SK-N-SH treated with all-trans-retinoic acid at 6 μM for 48 hours (cell line): Measurements from ENCODE around the gene AFM.

Experiments
- ATAC-seq: fragments of 200-7000 bp; cut with Tn5 transposase; 3 replicates; pipeline ENCODE4 v1.9.1; 2020; ENCODE audit warnings: mild to moderate bottlenecking, moderate library complexity
- ARNTL ChIP-seq: fragments of 450-650 bp; formaldehyde crosslinking; IDR thresholded peaks from 2 replicates; pipeline ENCODE4 v1.5.0; 2020; ENCODE audit warnings: low read depth, mild to moderate bottlenecking, moderate library complexity, borderline replicate concordance
- BACH2 ChIP-seq: fragments of 250-450 bp; sonication (Bioruptor Pico); IDR thresholded peaks from 2 replicates; pipeline ENCODE4 v1.9.0; 2021; ENCODE audit warnings: mild to moderate bottlenecking, borderline replicate concordance
- CREB5 ChIP-seq: fragments of 250-450 bp; sonication (Bioruptor Pico); IDR thresholded peaks from 2 replicates; pipeline ENCODE4 v1.5.1; 2020; ENCODE audit warnings: low read depth, mild to moderate bottlenecking, moderate library complexity
- CSDC2 ChIP-seq: fragments of 250-450 bp; sonication (Bioruptor Pico); IDR thresholded peaks from 2 replicates; pipeline ENCODE4 v1.5.0; 2020; ENCODE audit warnings: mild to moderate bottlenecking, moderate library complexity
- CSRNP3 ChIP-seq: fragments of 250-450 bp; sonication (Bioruptor Pico); IDR thresholded peaks from 2 replicates; pipeline ENCODE4 v1.5.1; 2021; ENCODE audit warnings: mild to moderate bottlenecking, moderate library complexity
- ESRRG ChIP-seq: fragments of 250-450 bp; sonication (Bioruptor Pico); IDR thresholded peaks from 2 replicates; pipeline ENCODE4 v1.6.1; 2021; ENCODE audit warnings: mild to moderate bottlenecking
- GLIS3 ChIP-seq: fragments of 250-450 bp; sonication (Bioruptor Pico); IDR thresholded peaks from 2 replicates; pipeline ENCODE4 v1.5.0; 2020; ENCODE audit warnings: mild to moderate bottlenecking, moderate library complexity
- ISL1 ChIP-seq: fragments of 250-450 bp; sonication (Bioruptor Pico); IDR thresholded peaks from 2 replicates; pipeline ENCODE4 v2.1.2; 2022; ENCODE audit warnings: mild to moderate bottlenecking, moderate library complexity
- PATZ1 ChIP-seq: fragments of 250-450 bp; sonication (Bioruptor Pico); IDR thresholded peaks from 2 replicates; pipeline ENCODE4 v1.8.0; 2020; ENCODE audit warnings: mild to moderate bottlenecking, moderate library complexity, borderline replicate concordance
- POU6F1 ChIP-seq: fragments of 250-450 bp; sonication (Bioruptor Pico); IDR thresholded peaks from 2 replicates; pipeline ENCODE4 v1.8.0; 2021; ENCODE audit warnings: low read depth, mild to moderate bottlenecking, moderate library complexity, borderline replicate concordance
- PPARA ChIP-seq: fragments of 250-450 bp; sonication (Bioruptor Pico); IDR thresholded peaks from 2 replicates; pipeline ENCODE4 v1.5.0; 2020; ENCODE audit warnings: mild to moderate bottlenecking, borderline replicate concordance
- RARB ChIP-seq: fragments of 250-450 bp; sonication (Bioruptor Pico); IDR thresholded peaks from 2 replicates; pipeline ENCODE4 v1.8.0; 2021; ENCODE audit warnings: mild to moderate bottlenecking, moderate library complexity
- SNAI2 ChIP-seq: fragments of 250-450 bp; sonication (Bioruptor Pico); IDR thresholded peaks from 2 replicates; pipeline ENCODE4 v1.5.0; 2020; ENCODE audit warnings: mild to moderate bottlenecking, moderate library complexity
- TCF4 ChIP-seq: fragments of 250-450 bp; sonication (Bioruptor Pico); IDR thresholded peaks from 2 replicates; pipeline ENCODE4 v1.8.0; 2021; ENCODE audit warnings: mild to moderate bottlenecking, moderate library complexity, borderline replicate concordance
- TOX ChIP-seq: fragments of 250-450 bp; sonication (Bioruptor Pico); IDR thresholded peaks from 2 replicates; pipeline ENCODE4 v1.8.0; 2021; ENCODE audit warnings: mild to moderate bottlenecking, moderate library complexity, borderline replicate concordance
- ZC3H10 ChIP-seq: fragments of 250-450 bp; sonication (Bioruptor Pico); IDR thresholded peaks from 2 replicates; pipeline ENCODE4 v1.5.1; 2021; ENCODE audit warnings: mild to moderate bottlenecking, moderate library complexity
- ZFP30 ChIP-seq: fragments of 450-650 bp; formaldehyde crosslinking; IDR thresholded peaks from 2 replicates; pipeline ENCODE4 v1.5.0; 2022; ENCODE audit warnings: mild to moderate bottlenecking, moderate library complexity
- ZNF565 ChIP-seq: fragments of 450-650 bp; formaldehyde crosslinking; conservative IDR thresholded peaks from 2 replicates; pipeline ENCODE4 v1.5.0; 2020; ENCODE audit warnings: low read depth, mild to moderate bottlenecking, moderate library complexity
- ZNF70 ChIP-seq: fragments of 450-650 bp; formaldehyde crosslinking; IDR thresholded peaks from 2 replicates; pipeline ENCODE4 v1.5.0; 2020; ENCODE audit warnings: mild to moderate bottlenecking, moderate library complexity
- ZNF8 ChIP-seq: fragments of 450-650 bp; formaldehyde crosslinking; IDR thresholded peaks from 2 replicates; pipeline ENCODE4 v1.5.0; 2020; ENCODE audit warnings: mild to moderate bottlenecking, moderate library complexity

Gene AFM

GRCh38 chr4:73470728-73471127, 10.8 kb upstream of the AFM start:
- ATAC-seq = no peak
- TF ChIP-seq CSRNP3 (CRISPR knock-in tag) = no peak
- TF ChIP-seq PATZ1 (CRISPR knock-in tag) = no peak
- TF ChIP-seq ISL1 (CRISPR knock-in tag) = no peak

- TF ChIP-seq GLIS3 (no peak), ZFP30 (CRISPR knock-in tag) (no peak), RARB (CRISPR knock-in tag) (no peak), ZNF565 (CRISPR knock-in tag) (no peak)
- ATAC-seq = no peak
Observed at GRCh38 chr4:73477176-73477575, 4.4 kb upstream of the AFM start.

- ATAC-seq = no peak
- TF ChIP-seq BACH2 = no peak
Observed at GRCh38 chr4:73479323-73479722, 2.2 kb upstream of the AFM start.

- TF ChIP-seq GLIS3 (no peak), POU6F1 (no peak), CSDC2 (no peak), CSRNP3 (CRISPR knock-in tag) (no peak), ESRRG (CRISPR knock-in tag) (no peak), ZFP30 (CRISPR knock-in tag) (no peak), TCF4 (no peak), CREB5 (CRISPR knock-in tag) (no peak), ZNF8 (CRISPR knock-in tag) (no peak), PATZ1 (CRISPR knock-in tag) (no peak), ARNTL (no peak), ZC3H10 (CRISPR knock-in tag) (no peak), ZNF70 (CRISPR knock-in tag) (no peak), BACH2 (no peak), SNAI2 (CRISPR knock-in tag) (no peak), ISL1 (CRISPR knock-in tag) (no peak), PPARA (CRISPR knock-in tag) (no peak), TOX (CRISPR knock-in tag) (no peak), ZNF565 (CRISPR knock-in tag) (no peak)
- no peak for ATAC-seq
Observed at GRCh38 chr4:73485085-73485484, 3.5 kb downstream of the AFM start.
